COR-L47 (cell line): ENCODE data around the gene AK8.

Experiments used
- DNase-seq: peaks from one replicate; lab custom pipeline; 2025; lab: John Stamatoyannopoulos, UW

Gene AK8

GRCh38 chr9:132887181-132888120 is 9.4 kb upstream of the AK8 start:
- no peak for DNase-seq

- no peak for DNase-seq
Measured at GRCh38 chr9:132886334-132886725, 8.2 kb upstream of the AK8 start.

GRCh38 chr9:132885720-132886333 is 7.7 kb upstream of the AK8 start:
- DNase-seq, result no peak

- DNase-seq, result no peak
Measured at GRCh38 chr9:132883349-132884294, 5.5 kb upstream of the AK8 start.

GRCh38 chr9:132882616-132883015 is 4.5 kb upstream of the AK8 start:
- DNase-seq, result no peak

- no peak for DNase-seq
Measured at GRCh38 chr9:132881826-132882225, 3.7 kb upstream of the AK8 start.

GRCh38 chr9:132880324-132880661 is 2.2 kb upstream of the AK8 start:
- DNase-seq, result no peak

- no peak for DNase-seq
Measured at GRCh38 chr9:132879457-132880323, 1.6 kb upstream of the AK8 start.

- DNase-seq, result peak; percentile 6
Measured at GRCh38 chr9:132878695-132879456, 792 bp upstream of the AK8 start, which contains the start of gene SPACA9. TSS of gene SPACA9 (plus strand) at chr9:132878898. CDS start at chr9:132883948, 5,050 bp downstream.

GRCh38 chr9:132877458-132877823 is 643 bp downstream of the AK8 start:
- DNase-seq, result no peak

- no peak for DNase-seq
Measured at GRCh38 chr9:132876849-132877248, 1.2 kb downstream of the AK8 start.

GRCh38 chr9:132875159-132875558 is 2.9 kb downstream of the AK8 start:
- no peak for DNase-seq

- no peak for DNase-seq
Measured at GRCh38 chr9:132873403-132873802, 4.7 kb downstream of the AK8 start.

- DNase-seq, result no peak
Measured at GRCh38 chr9:132869266-132869665, 8.8 kb downstream of the AK8 start.

- no peak for DNase-seq
Measured at GRCh38 chr9:132866898-132867297, 11.2 kb downstream of the AK8 start.

- no peak for DNase-seq
Measured at GRCh38 chr9:132864691-132865090, 13.4 kb downstream of the AK8 start.

GRCh38 chr9:132864277-132864676 is 13.8 kb downstream of the AK8 start:
- DNase-seq, result no peak

- DNase-seq, result no peak
Measured at GRCh38 chr9:132863096-132863495, 15.0 kb downstream of the AK8 start.

- no peak for DNase-seq
Measured at GRCh38 chr9:132862533-132862932, 15.6 kb downstream of the AK8 start.

GRCh38 chr9:132861666-132862065 is 16.4 kb downstream of the AK8 start:
- DNase-seq, result no peak

GRCh38 chr9:132858751-132859150 is 19.3 kb downstream of the AK8 start:
- no peak for DNase-seq
